HG02943 (cell line): ENCODE measurements around the gene LY6G6D.
A peak's percentile ranks its signal among the peaks of the same experiment; 100 is the strongest.

Experiments used
- ATAC-seq: cut with Tn5 transposase; IDR thresholded peaks from one replicate; pipeline ENCODE4 v1.9.1; 2021; ENCODE audit warnings: mild to moderate bottlenecking, low read depth, moderate library complexity; ENCODE audit not compliant: unreplicated experiment

The LY6G6D gene

GRCh38 chr6:31733734-31734133, 18.6 kb downstream of the LY6G6D start:
- ATAC-seq, result no peak

- no peak for ATAC-seq
These were observed 19.2 kb downstream of the LY6G6D start for GRCh38 chr6:31734247-31734820.

GRCh38 chr6:31734821-31735406, 19.8 kb downstream of the LY6G6D start:
- no peak for ATAC-seq

- no peak for ATAC-seq
These were observed 21.0 kb downstream of the LY6G6D start, which contains the start of gene CLIC1 for GRCh38 chr6:31736021-31736767. Gene CLIC1, minus strand, starts transcription at chr6:31736530. Its CDS starts 230 bp downstream, at chr6:31736300.

GRCh38 chr6:31736768-31737314, 21.7 kb downstream of the LY6G6D start:
- no peak for ATAC-seq

GRCh38 chr6:31737315-31737990, 22.3 kb downstream of the LY6G6D start:
- no peak for ATAC-seq

GRCh38 chr6:31737991-31738979, 23.1 kb downstream of the LY6G6D start:
- no peak for ATAC-seq

GRCh38 chr6:31739639-31740396, 24.7 kb downstream of the LY6G6D start, which contains the start of gene MSH5:
Gene MSH5, plus strand, starts transcription at chr6:31740005. Its CDS starts 462 bp downstream, at chr6:31740467.
- peak; percentile 62 for ATAC-seq

GRCh38 chr6:31740397-31741223, 25.5 kb downstream of the LY6G6D start:
- no peak for ATAC-seq

- no peak for ATAC-seq
These were observed 26.7 kb downstream of the LY6G6D start for GRCh38 chr6:31741815-31742214.

GRCh38 chr6:31742894-31743293, 27.7 kb downstream of the LY6G6D start:
- ATAC-seq, result no peak

- no peak for ATAC-seq
These were observed 29.3 kb downstream of the LY6G6D start for GRCh38 chr6:31744422-31744821.

- no peak for ATAC-seq
These were observed 34.3 kb downstream of the LY6G6D start for GRCh38 chr6:31749301-31750036.

GRCh38 chr6:31750411-31751022, 35.4 kb downstream of the LY6G6D start:
- no peak for ATAC-seq

GRCh38 chr6:31752739-31753319, 37.7 kb downstream of the LY6G6D start:
- ATAC-seq, result no peak

GRCh38 chr6:31758281-31758680, 43.1 kb downstream of the LY6G6D start:
- ATAC-seq, result no peak

GRCh38 chr6:31760790-31761189, 45.6 kb downstream of the LY6G6D start:
- no peak for ATAC-seq
